Measurements from ENCODE around the gene TASOR.
A peak's percentile ranks its signal among the peaks of the same experiment; 100 is the strongest.

Gene TASOR

DNA sequence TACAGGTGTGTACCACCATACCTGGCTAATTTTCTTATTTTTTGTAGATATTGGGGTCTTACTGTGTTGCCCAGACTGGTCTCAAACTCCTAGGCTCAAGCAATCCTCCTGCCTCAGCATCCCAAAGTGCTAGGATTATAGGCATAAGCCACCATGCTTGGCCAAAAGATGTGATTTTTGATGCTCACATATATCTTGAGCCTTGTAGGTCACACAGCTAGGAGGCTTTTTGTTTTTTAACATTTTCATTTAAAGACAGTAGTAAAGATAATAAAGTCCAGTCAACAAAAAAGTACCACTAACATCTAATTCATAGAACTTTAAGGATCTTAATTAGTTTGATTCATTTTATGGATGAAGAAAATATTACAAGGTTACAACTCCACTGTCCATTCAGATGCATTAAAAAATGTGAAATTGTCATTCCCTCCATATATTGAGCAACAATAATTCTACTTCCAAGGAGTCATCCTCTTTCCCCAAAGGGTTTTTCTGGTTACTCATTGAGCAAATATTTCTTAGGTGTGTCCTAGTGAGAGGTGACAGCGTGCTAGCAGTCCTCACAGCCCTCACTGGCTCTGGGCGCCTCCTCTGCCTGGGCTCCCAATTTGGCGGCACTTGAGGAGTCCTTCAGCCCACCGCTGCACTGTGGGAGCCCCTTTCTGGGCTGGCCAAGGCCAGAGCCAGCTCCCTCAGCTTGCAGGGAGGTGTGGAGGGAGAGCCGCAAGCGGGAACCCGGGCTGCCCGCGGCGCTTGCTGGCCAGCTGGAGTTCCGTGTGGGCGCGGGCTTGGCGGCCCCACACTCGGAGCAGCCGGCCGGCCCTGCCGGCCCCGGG, 8.3 kb upstream of the TASOR start:
- no peak for DNase-seq (ENCODE audit: low read depth)
- TF ChIP-seq, protein P1, sequence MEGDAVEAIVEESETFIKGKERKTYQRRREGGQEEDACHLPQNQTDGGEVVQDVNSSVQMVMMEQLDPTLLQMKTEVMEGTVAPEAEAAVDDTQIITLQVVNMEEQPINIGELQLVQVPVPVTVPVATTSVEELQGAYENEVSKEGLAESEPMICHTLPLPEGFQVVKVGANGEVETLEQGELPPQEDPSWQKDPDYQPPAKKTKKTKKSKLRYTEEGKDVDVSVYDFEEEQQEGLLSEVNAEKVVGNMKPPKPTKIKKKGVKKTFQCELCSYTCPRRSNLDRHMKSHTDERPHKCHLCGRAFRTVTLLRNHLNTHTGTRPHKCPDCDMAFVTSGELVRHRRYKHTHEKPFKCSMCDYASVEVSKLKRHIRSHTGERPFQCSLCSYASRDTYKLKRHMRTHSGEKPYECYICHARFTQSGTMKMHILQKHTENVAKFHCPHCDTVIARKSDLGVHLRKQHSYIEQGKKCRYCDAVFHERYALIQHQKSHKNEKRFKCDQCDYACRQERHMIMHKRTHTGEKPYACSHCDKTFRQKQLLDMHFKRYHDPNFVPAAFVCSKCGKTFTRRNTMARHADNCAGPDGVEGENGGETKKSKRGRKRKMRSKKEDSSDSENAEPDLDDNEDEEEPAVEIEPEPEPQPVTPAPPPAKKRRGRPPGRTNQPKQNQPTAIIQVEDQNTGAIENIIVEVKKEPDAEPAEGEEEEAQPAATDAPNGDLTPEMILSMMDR (conservative IDR thresholded peaks at IDR 0.05; ENCODE audit: low read depth, low read length) = no peak

DNA sequence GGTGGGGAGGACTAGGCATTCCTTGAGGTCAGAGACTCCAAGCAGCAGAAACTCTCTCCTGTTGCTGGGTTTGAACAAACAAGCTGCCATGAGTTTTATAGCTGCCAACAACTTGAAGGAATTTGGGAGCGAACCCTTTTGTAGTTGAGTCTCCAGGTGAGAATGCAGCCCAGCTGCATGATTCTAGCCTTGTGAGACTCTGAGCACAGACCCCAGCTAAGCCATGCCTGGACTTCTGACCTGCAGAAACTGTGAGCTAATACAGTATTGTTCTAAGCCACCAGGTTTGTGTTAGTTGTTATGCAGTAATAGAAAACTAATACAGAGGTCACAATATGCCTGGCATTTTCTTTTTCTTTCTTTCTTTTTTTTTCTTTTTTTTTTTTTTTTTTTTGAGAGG, 6.2 kb upstream of the TASOR start:
- no peak overlapping the region for H3K4me3 ChIP-seq (ENCODE audit: low read length)
- TF ChIP-seq, protein P1 (conservative IDR thresholded peaks at IDR 0.05; ENCODE audit: low read depth, low read length) = no peak
- DNase-seq (ENCODE audit: low read depth) = no peak

More for the DNA sequence above, 8.3 kb upstream of the TASOR start:
- H3K4me3 ChIP-seq (ENCODE audit: low read length) = no peak overlapping the region

- TF ChIP-seq, protein P1 (conservative IDR thresholded peaks at IDR 0.05; ENCODE audit: low read depth, low read length) = no peak
- no peak overlapping the region for H3K4me3 ChIP-seq (ENCODE audit: low read length)
- DNase-seq (ENCODE audit: low read depth) = no peak
Measured at GRCh38 chr3:56688191-56688590, 5.1 kb upstream of the TASOR start.

- H3K4me3 ChIP-seq (ENCODE audit: low read length) = no peak overlapping the region
- no peak for DNase-seq (ENCODE audit: low read depth)
- TF ChIP-seq, protein P1 (conservative IDR thresholded peaks at IDR 0.05; ENCODE audit: low read depth, low read length) = no peak
Measured at GRCh38 chr3:56684029-56684428, 964 bp upstream of the TASOR start.

DNA sequence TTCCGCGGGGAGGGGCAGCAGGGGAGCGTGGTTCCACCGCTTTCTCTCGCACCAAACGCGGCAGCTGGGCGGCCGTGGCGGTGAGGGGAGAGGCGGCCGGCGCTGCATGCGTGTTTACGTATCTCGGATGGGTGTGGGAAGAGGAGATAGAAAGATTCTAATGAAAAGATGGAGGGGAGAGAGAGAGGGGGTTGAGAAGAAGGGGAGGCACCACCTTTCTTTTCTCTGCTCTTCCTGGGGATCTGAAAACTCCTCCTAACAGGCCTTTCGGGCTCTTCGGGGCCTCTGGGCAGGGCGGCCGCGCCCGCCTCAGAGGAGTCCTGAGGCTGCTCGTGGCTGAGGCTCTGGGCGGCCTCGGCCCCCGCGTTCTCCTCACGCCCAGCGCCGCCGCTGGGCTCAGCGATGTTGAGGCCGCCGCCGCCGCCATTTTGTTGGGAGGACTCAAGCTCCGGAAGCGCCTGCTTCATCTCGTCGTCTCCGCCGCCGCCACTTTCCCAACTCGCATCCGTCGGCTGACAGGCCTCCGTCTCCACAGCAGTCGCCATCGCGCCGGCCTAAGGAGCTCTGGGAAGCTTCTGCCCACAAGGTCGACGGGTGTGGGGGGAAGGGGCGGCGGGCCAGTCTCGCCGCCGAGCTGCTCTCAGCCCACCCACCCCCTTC, 473 bp downstream of the TASOR start:
- DNase-seq (ENCODE audit: low read depth) = peak; percentile 26
- H3K4me3 ChIP-seq (ENCODE audit: low read length) = peak overlapping the region; percentile 79
- TF ChIP-seq, protein P1 (conservative IDR thresholded peaks at IDR 0.05; ENCODE audit: low read depth, low read length) = no peak

- DNase-seq (ENCODE audit: low read depth) = no peak
- TF ChIP-seq, protein P1 (conservative IDR thresholded peaks at IDR 0.05; ENCODE audit: low read depth, low read length) = no peak
- peak overlapping the region; percentile 79 for H3K4me3 ChIP-seq (ENCODE audit: low read length)
Measured at GRCh38 chr3:56681984-56682461, 1.0 kb downstream of the TASOR start.
